Osteoblast (primary cell): ENCODE results near the gene PPP1R26. TPM values are rescaled to one million over a fixed set of nuclear protein-coding genes. Genes with fewer than 3 reads are reported as not detected.
"Not testable (repeated sequence)": the region's sequence is repeated elsewhere in the genome, so short reads cannot be mapped to it uniquely, and the experiment has no call there.

Source experiments
- DNase-seq: peaks from one replicate; pipeline ENCODE4 v3.0.0; 2011; ENCODE audit warnings: low spot score, mixed read lengths; ENCODE audit not compliant: insufficient read length; ENCODE audit errors: missing footprints
- H2AFZ ChIP-seq: 2 replicates; pipeline ENCODE4 v1.6.0; 2011; ENCODE audit warnings: mild to moderate bottlenecking, low read length
- H3K27ac ChIP-seq: 2 replicates; pipeline ENCODE4 v1.5.1; 2011; ENCODE audit warnings: mild to moderate bottlenecking, low read depth, low read length, moderate library complexity
- H3K27me3 ChIP-seq: 2 replicates; pipeline ENCODE4 v1.6.0; 2012; ENCODE audit warnings: mild to moderate bottlenecking, control low read depth, inconsistent platforms, low read length, moderate library complexity; ENCODE audit not compliant: insufficient read depth
- H3K36me3 ChIP-seq: 2 replicates; pipeline ENCODE4 v1.5.1; 2011; ENCODE audit warnings: mild to moderate bottlenecking, low read length, control low read depth, moderate library complexity; ENCODE audit not compliant: insufficient read depth
- H3K4me1 ChIP-seq: 2 replicates; pipeline ENCODE4 v1.5.1; 2011; ENCODE audit warnings: mild to moderate bottlenecking, low read length, control low read depth, moderate library complexity; ENCODE audit not compliant: insufficient read depth
- H3K4me2 ChIP-seq: 2 replicates; pipeline ENCODE4 v1.6.0; 2011; ENCODE audit warnings: mild to moderate bottlenecking, low read length; ENCODE audit not compliant: insufficient read depth
- H3K4me3 ChIP-seq: fragments of 200-600 bp; sonication (generic); 3 replicates; pipeline ENCODE4 v1.5.1; 2012; ENCODE audit warnings: mild to moderate bottlenecking, low read length, inconsistent platforms; ENCODE audit not compliant: insufficient read depth
- H3K79me2 ChIP-seq: 2 replicates; pipeline ENCODE4 v1.6.0; 2012; ENCODE audit warnings: mild to moderate bottlenecking, low read length, control low read depth, inconsistent platforms; ENCODE audit not compliant: insufficient read depth
- H3K9me3 ChIP-seq: 2 replicates; pipeline ENCODE4 v1.5.1; 2011; ENCODE audit warnings: low read depth, low read length, control low read depth
- H4K20me1 ChIP-seq: 2 replicates; pipeline ENCODE4 v1.6.0; 2012; ENCODE audit warnings: mild to moderate bottlenecking, low read length, control low read depth; ENCODE audit not compliant: insufficient read depth
- CTCF ChIP-seq: IDR thresholded peaks from 2 replicates; pipeline ENCODE4 v1.5.1; 2011; ENCODE audit warnings: mild to moderate bottlenecking, low read depth, low read length, moderate library complexity; ENCODE audit errors: extremely low read depth
- total RNA-seq: library from RNA; depleted of rRNA; stranded (reverse); fragments of >200 nt; gene quantifications from 2 replicates; pipeline ENCODE4 v1.2.3, GENCODE V29; 2012

Gene PPP1R26
- total RNA-seq, 1 donor, result 10.5 TPM

GRCh38 chr9:135530146-135530545 lies 50.6 kb downstream of the PPP1R26 start:
- H4K20me1 ChIP-seq, result no peaks in the 10 kb centered on the region
- H3K79me2 ChIP-seq, result no peaks in the 10 kb centered on the region
- H2AFZ ChIP-seq, result no peak overlapping the region
- H3K4me1 ChIP-seq, result no peaks in the 10 kb centered on the region
- no peak overlapping the region for H3K4me3 ChIP-seq
- H3K27me3 ChIP-seq, result no peaks in the 10 kb centered on the region
- DNase-seq, result no peak
- no peak overlapping the region for H3K27ac ChIP-seq
- H3K4me2 ChIP-seq, result no peak overlapping the region
- no peak for TF ChIP-seq CTCF
- H3K9me3 ChIP-seq, result no peaks in the 10 kb centered on the region
- H3K36me3 ChIP-seq, result no peaks in the 10 kb centered on the region

DNA sequence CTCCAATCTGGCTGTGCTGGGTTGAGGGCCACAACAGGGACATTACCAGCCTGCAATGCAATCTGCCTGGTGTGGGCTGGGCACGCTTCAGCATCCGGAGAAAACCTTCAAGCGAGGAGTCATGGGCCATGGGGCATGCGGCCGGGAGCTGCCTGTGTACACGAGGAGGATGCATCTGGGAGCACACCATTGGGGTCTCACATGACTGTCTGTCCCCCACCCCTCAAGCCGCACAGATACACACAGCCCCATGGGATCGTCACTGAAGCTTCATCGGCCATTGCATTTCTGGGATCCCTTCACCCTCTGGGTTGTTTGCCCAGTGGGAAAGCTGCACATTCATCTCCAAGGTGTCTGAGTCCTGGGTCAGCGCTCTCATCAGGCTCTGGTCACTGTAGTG lies 51.5 kb downstream of the PPP1R26 start:
- H4K20me1 ChIP-seq, result no peaks in the 10 kb centered on the region
- no peaks in the 10 kb centered on the region for H3K4me1 ChIP-seq
- H3K4me2 ChIP-seq, result no peak overlapping the region
- DNase-seq, result no peak
- H3K9me3 ChIP-seq, result no peaks in the 10 kb centered on the region
- H2AFZ ChIP-seq, result no peak overlapping the region
- H3K4me3 ChIP-seq, result no peak overlapping the region
- H3K36me3 ChIP-seq, result no peaks in the 10 kb centered on the region
- H3K79me2 ChIP-seq, result no peaks in the 10 kb centered on the region
- H3K27ac ChIP-seq, result no peak overlapping the region
- TF ChIP-seq CTCF, result no peak
- H3K27me3 ChIP-seq, result no peaks in the 10 kb centered on the region

GRCh38 chr9:135533113-135533512 lies 53.5 kb downstream of the PPP1R26 start:
- H3K4me3 ChIP-seq, result no peak overlapping the region
- no peaks in the 10 kb centered on the region for H3K9me3 ChIP-seq
- H2AFZ ChIP-seq, result no peak overlapping the region
- no peaks in the 10 kb centered on the region for H3K4me1 ChIP-seq
- no peaks in the 10 kb centered on the region for H3K79me2 ChIP-seq
- no peak overlapping the region for H3K4me2 ChIP-seq
- peaks cover 3% of the 10 kb centered on the region for H3K27me3 ChIP-seq
- H3K36me3 ChIP-seq, result no peaks in the 10 kb centered on the region
- H4K20me1 ChIP-seq, result no peaks in the 10 kb centered on the region
- DNase-seq, result no peak
- no peak overlapping the region for H3K27ac ChIP-seq
- no peak for TF ChIP-seq CTCF

- Histone ChIP-seq H3K4me2 (no peak overlapping the region), H3K27ac (no peak overlapping the region), H2AFZ (no peak overlapping the region), H3K9me3 (no peaks in the 10 kb centered on the region), H3K36me3 (no peaks in the 10 kb centered on the region), H3K79me2 (no peaks in the 10 kb centered on the region), H3K27me3 (peaks cover 3% of the 10 kb centered on the region), H4K20me1 (no peaks in the 10 kb centered on the region), H3K4me1 (no peaks in the 10 kb centered on the region), H3K4me3 (no peak overlapping the region)
- TF ChIP-seq CTCF, result no peak
- no peak for DNase-seq
These were observed 54.1 kb downstream of the PPP1R26 start for GRCh38 chr9:135533674-135534073.

DNA sequence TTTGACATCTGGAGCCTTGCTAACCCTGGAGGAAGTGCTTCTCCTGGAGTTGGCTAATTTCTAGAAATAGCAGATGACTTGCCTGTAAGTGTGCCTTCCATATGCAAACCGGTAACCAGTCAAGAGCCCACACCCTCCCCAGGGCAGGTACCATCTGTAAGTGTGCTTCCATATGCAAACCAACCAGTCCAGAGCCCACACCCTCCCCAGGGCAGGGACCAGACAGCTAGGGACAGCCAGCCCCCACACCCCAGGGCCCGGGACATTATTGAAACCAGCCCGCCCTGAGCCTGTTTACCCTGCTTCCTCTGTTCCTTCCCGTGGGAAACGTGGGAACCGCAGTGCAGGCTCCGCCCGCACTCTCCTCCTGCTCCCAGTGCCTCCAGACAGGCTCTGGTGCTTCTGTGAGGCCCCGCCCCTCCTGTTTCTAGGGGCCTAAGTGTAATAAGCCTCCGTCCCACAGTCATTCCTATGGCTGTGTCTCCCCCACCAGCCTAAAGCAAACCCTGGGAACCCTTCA lies 54.7 kb downstream of the PPP1R26 start:
- H4K20me1 ChIP-seq, H3K4me3 ChIP-seq, H3K36me3 ChIP-seq, H2AFZ ChIP-seq, H3K4me2 ChIP-seq, H3K27me3 ChIP-seq, H3K79me2 ChIP-seq, H3K4me1 ChIP-seq, H3K27ac ChIP-seq, DNase-seq, H3K9me3 ChIP-seq: not testable (repeated sequence)

DNA sequence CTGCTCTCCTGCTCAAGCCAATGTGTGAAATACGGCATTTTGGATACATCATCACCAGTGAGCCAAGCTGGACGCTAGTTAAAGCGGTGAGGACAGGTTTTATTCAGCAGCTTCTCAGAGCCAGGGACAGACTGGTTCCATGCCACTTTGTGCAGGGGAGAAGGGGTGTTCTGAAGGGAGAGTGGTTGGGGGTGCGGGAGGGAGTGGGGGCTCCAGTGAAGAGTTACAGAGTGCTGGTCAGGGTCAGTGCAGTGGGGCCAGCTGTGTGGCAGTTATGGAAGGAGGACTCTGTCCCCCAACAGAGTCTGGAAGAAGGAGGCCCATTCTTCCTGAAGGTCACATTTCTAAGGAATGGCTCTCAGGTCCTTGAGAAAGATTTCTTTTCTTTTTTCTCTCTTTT lies 55.2 kb downstream of the PPP1R26 start:
- H3K4me1 ChIP-seq, H3K4me2 ChIP-seq, H3K4me3 ChIP-seq: not testable (repeated sequence)

More for the DNA sequence above, 55.2 kb downstream of the PPP1R26 start:
- not testable (repeated sequence) for H2AFZ ChIP-seq, H3K9me3 ChIP-seq, H4K20me1 ChIP-seq, H3K27ac ChIP-seq, DNase-seq, H3K27me3 ChIP-seq, H3K36me3 ChIP-seq, H3K79me2 ChIP-seq
